ENCODE results near the gene HIGD2B. TPM values are rescaled to one million over a fixed set of nuclear protein-coding genes. Genes with fewer than 3 reads are reported as not detected.
A peak's percentile ranks its signal among the peaks of the same experiment; 100 is the strongest.
"Not testable (repeated sequence)": the region's sequence is repeated elsewhere in the genome, so short reads cannot be mapped to it uniquely, and the experiment has no call there.

The HIGD2B gene
- not detected for total RNA-seq
- polyA plus RNA-seq: under 1 TPM in 1 of 4 donors, not detected in 3; 0.16 TPM

GRCh38 chr15:72685925-72686794 lies at the start of gene HIGD2B, which contains the start of gene BBS4:
HIGD2B (minus strand) TSS chr15:72686182; CDS start chr15:72676374, 9,808 bp downstream.
BBS4 (plus strand) TSS chr15:72686207; CDS start chr15:72686228, 21 bp downstream.
- Histone ChIP-seq H3K27ac (ENCODE audit: insufficient read depth, low read length, poor library complexity, severe bottlenecking) (peak within 1 kb of the TSS; percentile 84), H3K9me3 (ENCODE audit: control insufficient read depth in 2 of 2, low read length in 2 of 2) (no peaks in the 10 kb centered on the region), H3K4me1 (ENCODE audit: control insufficient read depth, insufficient read depth, low read length, poor library complexity, severe bottlenecking) (peaks cover 18% of the 10 kb centered on the region), H3K36me3 (ENCODE audit: control insufficient read depth, insufficient read depth, low read length) (no peaks in the 10 kb centered on the region), H3K4me3 (ENCODE audit: low read depth, low read length) (peak within 1 kb of the TSS; percentile 97), H3K27me3 (ENCODE audit: control insufficient read depth, insufficient read depth, low read length) (no peaks in the 10 kb centered on the region)
- peaks cover 10 to 23% (median 13%) of the 10 kb centered on the region in 4 donors for H3K4me1 Mint-ChIP-seq
- DNase-seq: peak; percentile 80 to 94 (median 85)
- no peaks in the 10 kb centered on the region for H3K9me3 Mint-ChIP-seq
- peak within 1 kb of the TSS; percentile 94 to 98 (median 95) for H3K27ac Mint-ChIP-seq
- peak; percentile 96 to 98 for ATAC-seq (ENCODE audit: low read depth in 2 of 2)
- H3K4me3 Mint-ChIP-seq: peak within 1 kb of the TSS; percentile 96 to 98 (median 98)
- H3K36me3 Mint-ChIP-seq: no peaks in the 10 kb centered on the region
- H3K27me3 Mint-ChIP-seq: no peaks in the 10 kb centered on the region

- DNase-seq: no peak
- H3K36me3 Mint-ChIP-seq: peaks cover 51% of the 10 kb centered on the region
- H3K4me3 Mint-ChIP-seq: peak overlapping the region in 1 of 4 donors; percentile 4
Observed at GRCh38 chr15:72735111-72735510, 49.1 kb upstream of the HIGD2B start.

DNA sequence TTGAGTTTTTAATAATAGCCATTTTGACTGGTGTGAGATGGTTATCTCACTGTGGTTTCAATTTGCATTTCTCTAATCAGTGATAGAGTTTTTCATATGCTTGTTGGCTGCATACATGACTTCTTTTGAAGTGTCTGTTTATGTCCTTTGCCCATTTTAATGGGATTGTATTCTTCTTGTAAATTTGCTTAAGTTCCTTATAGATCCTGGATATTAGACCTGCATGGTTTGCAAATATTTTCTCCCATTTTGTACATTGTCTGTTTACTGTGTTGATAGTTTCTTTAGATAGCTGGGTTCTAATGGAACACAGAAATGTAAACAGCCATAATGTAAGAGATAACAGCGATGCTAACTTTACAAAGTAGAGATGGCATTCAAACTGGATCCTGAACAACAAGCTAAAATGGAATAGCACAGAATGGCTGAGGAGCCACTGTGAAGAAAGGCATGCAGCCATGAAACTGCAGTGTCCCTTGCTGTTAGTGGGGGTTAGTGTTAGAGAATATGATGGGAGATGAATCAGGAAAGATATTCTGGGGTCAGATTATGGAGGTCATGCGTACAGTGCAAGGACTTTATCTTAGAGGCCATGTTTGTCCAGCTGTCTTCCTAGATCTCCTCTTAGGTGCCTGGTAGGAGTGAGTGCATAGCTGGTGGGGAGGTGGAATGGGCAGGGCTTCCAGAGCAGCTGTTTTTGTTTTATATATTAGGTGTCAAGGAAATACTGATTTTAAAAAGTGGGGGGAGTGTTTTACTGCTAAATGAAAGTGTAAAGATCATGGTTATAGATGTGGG lies 48.2 kb upstream of the HIGD2B start:
- no peaks in the 10 kb centered on the region for H3K9me3 ChIP-seq (ENCODE audit: control insufficient read depth in 2 of 2, low read length in 2 of 2)
- H3K4me3 Mint-ChIP-seq: peak overlapping the region in 1 of 4 donors; percentile 4
- H3K4me3 ChIP-seq (ENCODE audit: low read depth, low read length): no peak overlapping the region
- peaks cover 51% of the 10 kb centered on the region for H3K36me3 Mint-ChIP-seq
- DNase-seq: no peak
- ATAC-seq (ENCODE audit: low read depth in 2 of 2): no peak
- H3K4me1 Mint-ChIP-seq: peaks cover 13 to 42% (median 25%) of the 10 kb centered on the region in 4 donors
- peaks cover 7% of the 10 kb centered on the region for H3K4me1 ChIP-seq (ENCODE audit: control insufficient read depth, insufficient read depth, low read length, poor library complexity, severe bottlenecking)
- peak overlapping the region in 2 of 3 donors; percentile 18 to 30 for H3K27ac Mint-ChIP-seq
- H3K36me3 ChIP-seq (ENCODE audit: control insufficient read depth, insufficient read depth, low read length): peaks cover 43% of the 10 kb centered on the region
- H3K27ac ChIP-seq (ENCODE audit: insufficient read depth, low read length, poor library complexity, severe bottlenecking): no peak overlapping the region
- H3K27me3 ChIP-seq (ENCODE audit: control insufficient read depth, insufficient read depth, low read length): no peaks in the 10 kb centered on the region
- H3K9me3 Mint-ChIP-seq: no peaks in the 10 kb centered on the region
- H3K27me3 Mint-ChIP-seq: no peaks in the 10 kb centered on the region

More at GRCh38 chr15:72735111-72735510, 49.1 kb upstream of the HIGD2B start:
- H3K4me1 ChIP-seq (ENCODE audit: control insufficient read depth, insufficient read depth, low read length, poor library complexity, severe bottlenecking): peaks cover 16% of the 10 kb centered on the region
- H3K4me1 Mint-ChIP-seq: peaks cover 20 to 51% (median 34%) of the 10 kb centered on the region in 4 donors
- H3K4me3 ChIP-seq (ENCODE audit: low read depth, low read length): no peak overlapping the region
- no peaks in the 10 kb centered on the region for H3K9me3 ChIP-seq (ENCODE audit: control insufficient read depth in 2 of 2, low read length in 2 of 2)
- H3K27me3 ChIP-seq (ENCODE audit: control insufficient read depth, insufficient read depth, low read length): no peaks in the 10 kb centered on the region
- peak overlapping the region in 1 of 3 donors; percentile 30 for H3K27ac Mint-ChIP-seq
- no peak for ATAC-seq (ENCODE audit: low read depth in 2 of 2)
- no peaks in the 10 kb centered on the region for H3K27me3 Mint-ChIP-seq
- no peak overlapping the region for H3K27ac ChIP-seq (ENCODE audit: insufficient read depth, low read length, poor library complexity, severe bottlenecking)
- peaks cover 0 to 1% (median 0%) of the 10 kb centered on the region in 7 donors for H3K9me3 Mint-ChIP-seq
- peaks cover 43% of the 10 kb centered on the region for H3K36me3 ChIP-seq (ENCODE audit: control insufficient read depth, insufficient read depth, low read length)

DNA sequence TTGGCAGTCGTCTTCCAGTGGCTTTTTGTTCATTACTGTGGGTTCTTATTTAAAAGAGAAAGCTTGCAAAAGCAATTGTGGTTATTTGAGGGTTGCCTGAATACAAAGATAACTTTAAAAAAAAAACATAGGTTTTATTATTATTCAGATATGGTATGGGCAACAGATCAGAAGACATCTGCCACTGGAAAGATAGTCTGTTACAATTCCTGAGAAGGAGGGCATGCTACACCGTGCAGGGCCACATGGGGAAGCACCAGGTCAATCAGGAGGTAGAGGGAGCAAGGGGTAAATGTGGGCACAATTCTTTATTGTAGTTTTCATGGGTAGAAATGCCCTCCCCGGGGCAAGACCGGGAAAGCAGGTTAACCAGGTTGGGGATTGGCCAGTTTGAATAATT lies 46.5 kb upstream of the HIGD2B start:
- Histone ChIP-seq H3K27ac (ENCODE audit: insufficient read depth, low read length, poor library complexity, severe bottlenecking) (no peak overlapping the region), H3K4me3 (ENCODE audit: low read depth, low read length) (no peak overlapping the region), H3K4me1 (ENCODE audit: control insufficient read depth, insufficient read depth, low read length, poor library complexity, severe bottlenecking) (peaks cover 3% of the 10 kb centered on the region), H3K9me3 (ENCODE audit: control insufficient read depth in 2 of 2, low read length in 2 of 2) (no peaks in the 10 kb centered on the region), H3K36me3 (ENCODE audit: control insufficient read depth, insufficient read depth, low read length) (peaks cover 38% of the 10 kb centered on the region), H3K27me3 (ENCODE audit: control insufficient read depth, insufficient read depth, low read length) (no peaks in the 10 kb centered on the region)
- Mint-ChIP-seq H3K36me3 (peaks cover 43% of the 10 kb centered on the region), H3K4me1 (peaks cover 6 to 37% (median 20%) of the 10 kb centered on the region in 4 donors), H3K9me3 (no peaks in the 10 kb centered on the region), H3K27ac (peak overlapping the region in 2 of 3 donors; percentile 60 to 75), H3K27me3 (no peaks in the 10 kb centered on the region), H3K4me3 (no peak overlapping the region)
- DNase-seq (no peak), ATAC-seq (ENCODE audit: low read depth in 2 of 2) (no peak)

DNA sequence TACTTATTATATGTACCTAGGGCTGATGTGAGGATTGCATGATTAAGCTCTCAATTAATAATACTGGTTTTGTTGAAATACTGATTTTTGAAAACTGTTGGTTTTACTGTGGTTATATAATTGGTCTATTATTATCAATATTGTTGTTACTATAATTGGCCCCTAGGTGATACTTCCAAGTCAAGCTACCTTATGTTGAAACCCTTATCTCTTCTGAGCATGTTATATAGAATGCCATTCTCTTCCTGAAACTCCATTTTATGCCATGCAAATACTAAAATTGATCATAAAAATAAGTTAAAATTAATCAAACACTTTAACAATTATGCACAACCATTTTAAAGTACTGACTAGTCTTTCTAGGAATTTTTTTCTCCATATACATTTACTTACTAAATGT lies 46.1 kb upstream of the HIGD2B start:
- no peaks in the 10 kb centered on the region for H3K9me3 ChIP-seq (ENCODE audit: control insufficient read depth in 2 of 2, low read length in 2 of 2)
- DNase-seq (no peak), ATAC-seq (ENCODE audit: low read depth in 2 of 2) (no peak)
- H3K27me3 ChIP-seq (ENCODE audit: control insufficient read depth, insufficient read depth, low read length): no peaks in the 10 kb centered on the region
- no peak overlapping the region for H3K27ac ChIP-seq (ENCODE audit: insufficient read depth, low read length, poor library complexity, severe bottlenecking)
- no peaks in the 10 kb centered on the region for H3K9me3 Mint-ChIP-seq
- H3K4me3 ChIP-seq (ENCODE audit: low read depth, low read length): no peak overlapping the region
- H3K4me1 Mint-ChIP-seq: peaks cover 6 to 37% (median 20%) of the 10 kb centered on the region in 4 donors
- peaks cover 3% of the 10 kb centered on the region for H3K4me1 ChIP-seq (ENCODE audit: control insufficient read depth, insufficient read depth, low read length, poor library complexity, severe bottlenecking)
- H3K27me3 Mint-ChIP-seq: no peaks in the 10 kb centered on the region
- H3K4me3 Mint-ChIP-seq: no peak overlapping the region
- peak overlapping the region in 1 of 3 donors; percentile 66 for H3K27ac Mint-ChIP-seq
- peaks cover 34% of the 10 kb centered on the region for H3K36me3 ChIP-seq (ENCODE audit: control insufficient read depth, insufficient read depth, low read length)
- H3K36me3 Mint-ChIP-seq: peaks cover 43% of the 10 kb centered on the region

GRCh38 chr15:72728821-72729220 lies 42.8 kb upstream of the HIGD2B start:
- Histone ChIP-seq H3K4me1 (ENCODE audit: control insufficient read depth, insufficient read depth, low read length, poor library complexity, severe bottlenecking) (peaks cover 3% of the 10 kb centered on the region), H3K4me3 (ENCODE audit: low read depth, low read length) (no peak overlapping the region), H3K27ac (ENCODE audit: insufficient read depth, low read length, poor library complexity, severe bottlenecking) (no peak overlapping the region), H3K27me3 (ENCODE audit: control insufficient read depth, insufficient read depth, low read length) (no peaks in the 10 kb centered on the region), H3K9me3 (ENCODE audit: control insufficient read depth in 2 of 2, low read length in 2 of 2) (no peaks in the 10 kb centered on the region), H3K36me3 (ENCODE audit: control insufficient read depth, insufficient read depth, low read length) (peaks cover 18% of the 10 kb centered on the region)
- Mint-ChIP-seq H3K27me3 (no peaks in the 10 kb centered on the region), H3K4me1 (peaks cover 6 to 18% (median 12%) of the 10 kb centered on the region in 4 donors), H3K27ac (peak overlapping the region in 1 of 3 donors; percentile 31), H3K4me3 (no peak overlapping the region), H3K9me3 (no peaks in the 10 kb centered on the region), H3K36me3 (peaks cover 45% of the 10 kb centered on the region)
- DNase-seq (no peak), ATAC-seq (ENCODE audit: low read depth in 2 of 2) (no peak)

- Mint-ChIP-seq H3K36me3 (peaks cover 49% of the 10 kb centered on the region), H3K4me1 (peaks cover under 1 to 13% (median 6%) of the 10 kb centered on the region in 4 donors), H3K27ac (peak overlapping the region in 1 of 3 donors; percentile 11)
- not testable (repeated sequence) for H3K9me3 Mint-ChIP-seq; H3K27me3 Mint-ChIP-seq; H3K27ac ChIP-seq (ENCODE audit: insufficient read depth, low read length, poor library complexity, severe bottlenecking); DNase-seq; ATAC-seq (ENCODE audit: low read depth in 2 of 2); H3K4me1 ChIP-seq (ENCODE audit: control insufficient read depth, insufficient read depth, low read length, poor library complexity, severe bottlenecking); H3K4me3 ChIP-seq (ENCODE audit: low read depth, low read length); H3K27me3 ChIP-seq (ENCODE audit: control insufficient read depth, insufficient read depth, low read length); H3K4me3 Mint-ChIP-seq; H3K9me3 ChIP-seq (ENCODE audit: control insufficient read depth in 2 of 2, low read length in 2 of 2)
- peaks cover 18% of the 10 kb centered on the region for H3K36me3 ChIP-seq (ENCODE audit: control insufficient read depth, insufficient read depth, low read length)
Observed at GRCh38 chr15:72728249-72728648, 42.3 kb upstream of the HIGD2B start.
